KMS-11 (cell line): Measurements from ENCODE around the gene HHAT.

Source experiments
- H2AFZ ChIP-seq: fragments of 200-600 bp; sonication (generic); 2 replicates; pipeline ENCODE4 v1.6.1; 2016; ENCODE audit warnings: antibody characterized with exemption, mixed run types, low read depth
- H3K27ac ChIP-seq: fragments of 200-600 bp; sonication (generic); 2 replicates; pipeline ENCODE4 v1.6.1; 2016; ENCODE audit warnings: mild to moderate bottlenecking, mixed run types
- H3K27me3 ChIP-seq: fragments of 200-600 bp; sonication (generic); 2 replicates; pipeline ENCODE4 v1.6.1; 2017; ENCODE audit warnings: mild to moderate bottlenecking, low read depth, mixed run types, moderate library complexity; ENCODE audit not compliant: insufficient read depth
- H3K36me3 ChIP-seq: fragments of 200-600 bp; sonication (generic); 2 replicates; pipeline ENCODE4 v1.6.1; 2017; ENCODE audit warnings: mild to moderate bottlenecking, mixed run types; ENCODE audit not compliant: insufficient read depth
- H3K4me1 ChIP-seq: fragments of 200-600 bp; sonication (generic); 2 replicates; pipeline ENCODE4 v1.6.1; 2016; ENCODE audit warnings: mild to moderate bottlenecking, low read depth, mixed run types; ENCODE audit not compliant: poor library complexity, severe bottlenecking
- H3K4me2 ChIP-seq: fragments of 200-600 bp; sonication (generic); 2 replicates; pipeline ENCODE4 v1.7.0; 2016; ENCODE audit warnings: mild to moderate bottlenecking, mixed run types
- H3K4me3 ChIP-seq: fragments of 200-600 bp; sonication (generic); IDR thresholded peaks from 2 replicates; pipeline ENCODE4 v1.6.1; 2017; ENCODE audit warnings: low read depth, low read length, mixed read lengths; ENCODE audit not compliant: insufficient read depth
- H3K79me2 ChIP-seq: fragments of 200-600 bp; sonication (generic); 2 replicates; pipeline ENCODE4 v1.6.1; 2016; ENCODE audit warnings: low read depth, mixed run types; ENCODE audit not compliant: insufficient read depth
- H3K9ac ChIP-seq: fragments of 200-600 bp; sonication (generic); 2 replicates; pipeline ENCODE4 v1.6.1; 2016; ENCODE audit warnings: mild to moderate bottlenecking, mixed run types
- H4K20me1 ChIP-seq: fragments of 200-600 bp; sonication (generic); 2 replicates; pipeline ENCODE4 v1.6.1; 2016; ENCODE audit warnings: mild to moderate bottlenecking, mixed run types; ENCODE audit not compliant: insufficient read depth
- CTCF ChIP-seq: fragments of 200-600 bp; sonication (generic); conservative IDR thresholded peaks from 2 replicates; pipeline ENCODE4 v1.6.1; 2017; ENCODE audit warnings: low read depth, mild to moderate bottlenecking, antibody characterized with exemption, low read length, moderate library complexity, mixed read lengths

HHAT gene

DNA sequence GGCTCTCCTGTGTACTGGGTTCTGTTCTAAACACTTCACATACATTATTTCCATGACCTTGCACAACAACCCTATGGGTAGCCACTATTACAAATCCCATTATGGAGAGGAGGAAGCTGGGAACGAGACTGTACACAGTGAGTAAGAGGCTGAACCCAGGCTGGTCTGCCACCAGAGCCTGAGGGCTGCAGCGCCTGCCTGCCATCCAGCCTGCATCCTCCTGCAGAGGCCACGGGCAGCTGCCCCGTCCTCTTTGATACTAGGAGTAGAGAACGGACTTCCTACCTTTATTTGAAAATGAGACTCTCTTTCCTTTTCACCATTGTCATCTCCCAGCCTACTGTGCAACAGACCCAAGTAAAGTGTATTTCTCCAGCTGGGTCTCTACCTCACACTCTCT is 370.0 kb downstream of the HHAT start:
- H3K27me3 ChIP-seq = no peaks in the 10 kb centered on the region
- no peaks in the 10 kb centered on the region for H4K20me1 ChIP-seq
- TF ChIP-seq CTCF = no peak
- no peak overlapping the region for H3K27ac ChIP-seq
- H2AFZ ChIP-seq = no peak overlapping the region
- H3K9ac ChIP-seq = no peak overlapping the region
- H3K4me2 ChIP-seq = peak overlapping the region; percentile 97; the same call in 1 of the 2 replicates
- H3K36me3 ChIP-seq = no peaks in the 10 kb centered on the region
- H3K79me2 ChIP-seq = no peaks in the 10 kb centered on the region
- H3K4me1 ChIP-seq = peaks cover 50% of the 10 kb centered on the region
- no peak overlapping the region for H3K4me3 ChIP-seq

- no peak for TF ChIP-seq CTCF
- Histone ChIP-seq H3K36me3 (no peaks in the 10 kb centered on the region), H3K27me3 (no peaks in the 10 kb centered on the region), H3K4me2 (no peak overlapping the region), H3K4me1 (peaks cover 46% of the 10 kb centered on the region), H4K20me1 (no peaks in the 10 kb centered on the region), H3K79me2 (no peaks in the 10 kb centered on the region), H3K9ac (no peak overlapping the region), H2AFZ (no peak overlapping the region), H3K27ac (no peak overlapping the region), H3K4me3 (no peak overlapping the region)
These were observed 371.4 kb downstream of the HHAT start for GRCh38 chr1:210700083-210700482.

GRCh38 chr1:210700511-210700910 is 371.8 kb downstream of the HHAT start:
- Histone ChIP-seq H3K4me2 (no peak overlapping the region), H4K20me1 (no peaks in the 10 kb centered on the region), H3K4me1 (peaks cover 41% of the 10 kb centered on the region), H3K79me2 (no peaks in the 10 kb centered on the region), H3K4me3 (no peak overlapping the region), H3K27me3 (no peaks in the 10 kb centered on the region), H3K27ac (no peak overlapping the region), H2AFZ (no peak overlapping the region), H3K9ac (no peak overlapping the region), H3K36me3 (no peaks in the 10 kb centered on the region)
- no peak for TF ChIP-seq CTCF

- H3K27me3 ChIP-seq = no peaks in the 10 kb centered on the region
- TF ChIP-seq CTCF = no peak
- H3K36me3 ChIP-seq = no peaks in the 10 kb centered on the region
- no peak overlapping the region for H3K27ac ChIP-seq
- no peak overlapping the region for H3K4me3 ChIP-seq
- no peak overlapping the region for H3K4me2 ChIP-seq
- H2AFZ ChIP-seq = no peak overlapping the region
- no peaks in the 10 kb centered on the region for H4K20me1 ChIP-seq
- H3K79me2 ChIP-seq = no peaks in the 10 kb centered on the region
- H3K9ac ChIP-seq = no peak overlapping the region
- peaks cover 42% of the 10 kb centered on the region for H3K4me1 ChIP-seq
These were observed 373.8 kb downstream of the HHAT start for GRCh38 chr1:210702506-210702905.

GRCh38 chr1:210703593-210703992 is 374.9 kb downstream of the HHAT start:
- TF ChIP-seq CTCF = no peak
- Histone ChIP-seq H3K36me3 (no peaks in the 10 kb centered on the region), H3K4me3 (no peak overlapping the region), H3K9ac (no peak overlapping the region), H3K79me2 (no peaks in the 10 kb centered on the region), H3K27ac (no peak overlapping the region), H3K4me1 (peaks cover 42% of the 10 kb centered on the region), H4K20me1 (no peaks in the 10 kb centered on the region), H3K4me2 (no peak overlapping the region), H2AFZ (no peak overlapping the region), H3K27me3 (no peaks in the 10 kb centered on the region)
